AG08396 (cell line): ENCODE results near the gene PHF21B.
"Not testable (repeated sequence)": the region's sequence is repeated elsewhere in the genome, so short reads cannot be mapped to it uniquely, and the experiment has no call there.

Experiments used
- DNase-seq: peaks from one replicate; pipeline ENCODE4 v3.0.0; 2012; ENCODE audit warnings: low spot score, mixed read lengths

The PHF21B gene

GRCh38 chr22:44876921-44877320 lies 132.9 kb downstream of the PHF21B start:
- DNase-seq = no peak

- no peak for DNase-seq
Measured at GRCh38 chr22:44871782-44872181, 138.0 kb downstream of the PHF21B start.

- DNase-seq = peak; percentile 31
Measured at GRCh38 chr22:44870021-44870420, 139.8 kb downstream of the PHF21B start.

GRCh38 chr22:44869196-44869595 lies 140.6 kb downstream of the PHF21B start:
- no peak for DNase-seq

GRCh38 chr22:44865193-44866057 lies 144.4 kb downstream of the PHF21B start:
- no peak for DNase-seq

GRCh38 chr22:44862981-44863860 lies 146.6 kb downstream of the PHF21B start:
- no peak for DNase-seq

- DNase-seq = no peak
Measured at GRCh38 chr22:44862281-44862680, 147.5 kb downstream of the PHF21B start.

GRCh38 chr22:44861245-44861644 lies 148.6 kb downstream of the PHF21B start:
- no peak for DNase-seq

- DNase-seq = no peak
Measured at GRCh38 chr22:44860311-44860710, 149.5 kb downstream of the PHF21B start.

GRCh38 chr22:44859641-44860040 lies 150.2 kb downstream of the PHF21B start:
- no peak for DNase-seq

GRCh38 chr22:44858819-44859218 lies 151.0 kb downstream of the PHF21B start:
- DNase-seq = not testable (repeated sequence)

GRCh38 chr22:44855855-44856254 lies 153.9 kb downstream of the PHF21B start:
- no peak for DNase-seq

- not testable (repeated sequence) for DNase-seq
Measured at GRCh38 chr22:44854641-44855040, 155.2 kb downstream of the PHF21B start.

GRCh38 chr22:44850946-44851345 lies 158.9 kb downstream of the PHF21B start:
- no peak for DNase-seq

- DNase-seq = no peak
Measured at GRCh38 chr22:44848791-44849420, 160.9 kb downstream of the PHF21B start.

- DNase-seq = no peak
Measured at GRCh38 chr22:44848296-44848741, 161.5 kb downstream of the PHF21B start.

GRCh38 chr22:44847892-44848291 lies 161.9 kb downstream of the PHF21B start:
- no peak for DNase-seq

- DNase-seq = no peak
Measured at GRCh38 chr22:44847380-44847779, 162.4 kb downstream of the PHF21B start.

GRCh38 chr22:44846726-44847275 lies 163.0 kb downstream of the PHF21B start:
- no peak for DNase-seq

- DNase-seq = no peak
Measured at GRCh38 chr22:44845796-44846720, 163.7 kb downstream of the PHF21B start.

- DNase-seq = no peak
Measured at GRCh38 chr22:44845191-44845590, 164.6 kb downstream of the PHF21B start.
